HepG2 (cell line): Measurements from ENCODE around the gene SMIM24. TPM values are rescaled to one million over a fixed set of nuclear protein-coding genes. Genes with fewer than 3 reads are reported as not detected.
A peak's percentile ranks its signal among the peaks of the same experiment; 100 is the strongest.

Experiments used
- ATF4 ChIP-seq, 2 experiments: fragments of 450-650 bp in 1 of 2; sonication (generic) in 1 of 2; formaldehyde crosslinking; IDR thresholded peaks; 2 replicates each; pipeline versions ENCODE4 v1.5.0 to v1.8.0; 2020 to 2022; ENCODE audit warnings: mild to moderate bottlenecking in 1 of 2, missing genetic modification reagents in 1 of 2
- ATF6 ChIP-seq: sonication (generic); formaldehyde crosslinking; conservative IDR thresholded peaks from 2 replicates; pipeline ENCODE4 v1.4.0; 2020; ENCODE audit warnings: missing genetic modification reagents
- NBN ChIP-seq: fragments of 450-650 bp; conservative IDR thresholded peaks from 2 replicates; pipeline ENCODE4 v1.6.1; 2017
- NFYC ChIP-seq: IDR thresholded peaks from 2 replicates; pipeline ENCODE4 v1.6.1; 2016; ENCODE audit warnings: missing genetic modification reagents, missing compliant biosample characterization
- RBM22 ChIP-seq: fragments of 200-400 bp; formaldehyde crosslinking; optimal IDR thresholded peaks from 2 replicates; pipeline ENCODE3; 2017; ENCODE audit warnings: mild to moderate bottlenecking, low read length, moderate library complexity
- THRA ChIP-seq: sonication (generic); formaldehyde crosslinking; IDR thresholded peaks from 2 replicates; pipeline ENCODE4 v1.4.0; 2020; ENCODE audit warnings: missing genetic modification reagents, borderline replicate concordance
- ZBTB38 ChIP-seq: sonication (generic); formaldehyde crosslinking; IDR thresholded peaks from 2 replicates; pipeline ENCODE4 v1.5.1; 2020; ENCODE audit warnings: mild to moderate bottlenecking, missing genetic modification reagents
- ZNF24 ChIP-seq: fragments of 450-650 bp; IDR thresholded peaks from 2 replicates; pipeline ENCODE4 v1.6.1; 2017; ENCODE audit warnings: antibody characterized with exemption, mild to moderate bottlenecking
- ZNF577 ChIP-seq: sonication (generic); formaldehyde crosslinking; IDR thresholded peaks from 2 replicates; pipeline ENCODE4 v1.4.0; 2020; ENCODE audit warnings: mild to moderate bottlenecking, low read depth, missing genetic modification reagents, borderline replicate concordance
- ZNF761 ChIP-seq: sonication (generic); formaldehyde crosslinking; conservative IDR thresholded peaks from 2 replicates; pipeline ENCODE4 v1.4.0; 2020; ENCODE audit warnings: mild to moderate bottlenecking, missing genetic modification reagents
- polyA plus RNA-seq, 8 experiments: library from polyadenylated mRNA; depleted of rRNA in 3 of 8; stranded (reverse) in 7 of 8; unstranded in 1 of 8; fragments of >200 nt; fragmentation: Illumina TruSeq in 4 of 8; extraction: Trizol in 4 of 8; gene quantifications; 2 replicates each; pipeline versions ENCODE4 v1.2.1 to v1.2.3, GENCODE V29; 2011 to 2016; ENCODE audit warnings: low read depth in 4 of 8, missing spikeins in 1 of 8, mixed read lengths in 1 of 8; ENCODE audit not compliant: insufficient read depth in 1 of 8
- total RNA-seq, 5 experiments: library from RNA; depleted of rRNA; stranded (reverse); fragments of >200 nt; fragmentation: Illumina TruSeq; extraction: Trizol; gene quantifications; 2 replicates each; pipeline ENCODE4 v1.2.3, GENCODE V29; 2016; ENCODE audit warnings: low read depth in 1 of 5
- TF ChIP-seq, protein P1 (sequence below), 2 experiments: sonication (generic) in 1 of 2; formaldehyde crosslinking in 1 of 2; IDR thresholded peaks; 2 replicates each; pipeline versions ENCODE4 v1.4.0 to v1.6.1; 2018 to 2020; ENCODE audit warnings: missing genetic modification reagents in 2 of 2, borderline replicate concordance in 1 of 2, low read depth in 1 of 2, mild to moderate bottlenecking in 1 of 2, missing biosample characterization in 1 of 2
- TF ChIP-seq, protein P2 (sequence below): sonication (generic); formaldehyde crosslinking; IDR thresholded peaks from 2 replicates; pipeline ENCODE4 v1.4.0; 2020; ENCODE audit warnings: missing genetic modification reagents

The SMIM24 gene
- total and polyA plus RNA-seq, 2 of the 13 experiments (the other 11 are each of a cell fraction or from before 2014, with no cell fraction given), result 11.2 to 70.6 TPM

DNA sequence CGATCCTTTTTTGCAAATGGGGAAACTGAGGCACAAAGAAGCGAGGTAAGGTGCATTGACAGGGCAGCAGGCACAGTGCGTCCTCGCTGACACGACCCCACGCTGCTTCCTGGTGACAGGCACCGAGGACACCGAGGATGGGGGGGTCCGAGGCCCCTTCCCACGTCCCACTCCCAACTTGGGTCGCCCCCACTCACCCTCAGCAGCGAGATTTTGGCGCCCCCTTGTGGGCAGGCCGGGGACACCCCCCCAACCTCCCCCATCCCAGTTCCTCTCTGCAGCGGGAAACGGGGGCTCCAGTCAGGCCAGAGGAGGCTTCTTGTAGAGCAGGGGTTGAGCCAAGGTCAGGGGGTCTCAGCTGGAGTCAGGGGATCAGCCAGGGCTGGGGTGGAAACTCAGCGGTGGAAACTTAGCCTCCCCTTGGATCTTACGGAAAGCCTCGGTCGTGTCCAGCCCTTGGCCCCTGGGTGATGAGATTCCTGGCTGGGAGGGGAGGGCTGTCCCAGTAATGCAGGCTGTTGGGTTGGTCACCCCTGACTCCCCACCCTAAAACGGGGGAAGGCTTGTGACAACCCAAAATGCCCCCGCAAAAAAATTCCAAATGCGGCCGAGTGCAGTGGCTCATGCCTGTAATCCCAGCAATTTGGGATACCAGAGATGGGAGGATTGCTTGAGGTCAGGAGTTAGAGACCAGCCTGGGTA is 8.2 kb downstream of the SMIM24 start (continued):
- TF ChIP-seq NBN (no peak), THRA (CRISPR knock-in tag) (no peak), ZBTB38 (CRISPR knock-in tag) (no peak), RBM22 (no peak), ATF4 (CRISPR knock-in tag; IDR thresholded peaks at IDR 0.05) (no peak), ATF6 (CRISPR knock-in tag) (no peak), ZNF24 (no peak), ZNF761 (CRISPR knock-in tag) (no peak), ZNF577 (CRISPR knock-in tag) (no peak), NFYC (CRISPR knock-in tag) (no peak)
- TF ChIP-seq, protein P1, sequence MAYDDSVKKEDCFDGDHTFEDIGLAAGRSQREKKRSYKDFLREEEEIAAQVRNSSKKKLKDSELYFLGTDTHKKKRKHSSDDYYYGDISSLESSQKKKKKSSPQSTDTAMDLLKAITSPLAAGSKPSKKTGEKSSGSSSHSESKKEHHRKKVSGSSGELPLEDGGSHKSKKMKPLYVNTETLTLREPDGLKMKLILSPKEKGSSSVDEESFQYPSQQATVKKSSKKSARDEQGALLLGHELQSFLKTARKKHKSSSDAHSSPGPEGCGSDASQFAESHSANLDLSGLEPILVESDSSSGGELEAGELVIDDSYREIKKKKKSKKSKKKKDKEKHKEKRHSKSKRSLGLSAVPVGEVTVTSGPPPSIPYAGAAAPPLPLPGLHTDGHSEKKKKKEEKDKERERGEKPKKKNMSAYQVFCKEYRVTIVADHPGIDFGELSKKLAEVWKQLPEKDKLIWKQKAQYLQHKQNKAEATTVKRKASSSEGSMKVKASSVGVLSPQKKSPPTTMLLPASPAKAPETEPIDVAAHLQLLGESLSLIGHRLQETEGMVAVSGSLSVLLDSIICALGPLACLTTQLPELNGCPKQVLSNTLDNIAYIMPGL (CRISPR knock-in tag; IDR thresholded peaks at IDR 0.05; ENCODE audit: borderline replicate concordance in 1 of 2, low read depth in 1 of 2), result peak in 1 of 2 experiments; percentile 18; a peak in 1 of 4 replicates
- TF ChIP-seq, protein P2, sequence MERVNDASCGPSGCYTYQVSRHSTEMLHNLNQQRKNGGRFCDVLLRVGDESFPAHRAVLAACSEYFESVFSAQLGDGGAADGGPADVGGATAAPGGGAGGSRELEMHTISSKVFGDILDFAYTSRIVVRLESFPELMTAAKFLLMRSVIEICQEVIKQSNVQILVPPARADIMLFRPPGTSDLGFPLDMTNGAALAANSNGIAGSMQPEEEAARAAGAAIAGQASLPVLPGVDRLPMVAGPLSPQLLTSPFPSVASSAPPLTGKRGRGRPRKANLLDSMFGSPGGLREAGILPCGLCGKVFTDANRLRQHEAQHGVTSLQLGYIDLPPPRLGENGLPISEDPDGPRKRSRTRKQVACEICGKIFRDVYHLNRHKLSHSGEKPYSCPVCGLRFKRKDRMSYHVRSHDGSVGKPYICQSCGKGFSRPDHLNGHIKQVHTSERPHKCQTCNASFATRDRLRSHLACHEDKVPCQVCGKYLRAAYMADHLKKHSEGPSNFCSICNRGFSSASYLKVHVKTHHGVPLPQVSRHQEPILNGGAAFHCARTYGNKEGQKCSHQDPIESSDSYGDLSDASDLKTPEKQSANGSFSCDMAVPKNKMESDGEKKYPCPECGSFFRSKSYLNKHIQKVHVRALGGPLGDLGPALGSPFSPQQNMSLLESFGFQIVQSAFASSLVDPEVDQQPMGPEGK (CRISPR knock-in tag), result peak; percentile 77
